ENCODE measurements around the gene MFSD1. TPM values are rescaled to one million over a fixed set of nuclear protein-coding genes. Genes with fewer than 3 reads are reported as not detected.

The MFSD1 gene
- total and polyA plus RNA-seq, 8 donors = 8.9 to 37.4 (median 22.6) TPM

- Histone ChIP-seq H3K9me3 (no peaks in the 10 kb centered on the region), H3K27ac (no peak overlapping the region), H3K36me3 (peaks cover 0 to 39% (median 5%) of the 10 kb centered on the region in 3 donors), H3K4me1 (peaks cover 0 to 11% (median 0%) of the 10 kb centered on the region in 3 donors), H3K27me3 (no peaks in the 10 kb centered on the region), H3K4me3 (no peak overlapping the region)
- intact Hi-C loops (cut with DNase I) = no loop called here
- WGBS, 2 donors = 90 to 94% methylated on average over 3 of the region's 3 CpGs
- ATAC-seq (peak in 1 of 4 donors; percentile 28), FAIRE-seq (no peak), DNase-seq (no peak)
- TF ChIP-seq, protein P1, sequence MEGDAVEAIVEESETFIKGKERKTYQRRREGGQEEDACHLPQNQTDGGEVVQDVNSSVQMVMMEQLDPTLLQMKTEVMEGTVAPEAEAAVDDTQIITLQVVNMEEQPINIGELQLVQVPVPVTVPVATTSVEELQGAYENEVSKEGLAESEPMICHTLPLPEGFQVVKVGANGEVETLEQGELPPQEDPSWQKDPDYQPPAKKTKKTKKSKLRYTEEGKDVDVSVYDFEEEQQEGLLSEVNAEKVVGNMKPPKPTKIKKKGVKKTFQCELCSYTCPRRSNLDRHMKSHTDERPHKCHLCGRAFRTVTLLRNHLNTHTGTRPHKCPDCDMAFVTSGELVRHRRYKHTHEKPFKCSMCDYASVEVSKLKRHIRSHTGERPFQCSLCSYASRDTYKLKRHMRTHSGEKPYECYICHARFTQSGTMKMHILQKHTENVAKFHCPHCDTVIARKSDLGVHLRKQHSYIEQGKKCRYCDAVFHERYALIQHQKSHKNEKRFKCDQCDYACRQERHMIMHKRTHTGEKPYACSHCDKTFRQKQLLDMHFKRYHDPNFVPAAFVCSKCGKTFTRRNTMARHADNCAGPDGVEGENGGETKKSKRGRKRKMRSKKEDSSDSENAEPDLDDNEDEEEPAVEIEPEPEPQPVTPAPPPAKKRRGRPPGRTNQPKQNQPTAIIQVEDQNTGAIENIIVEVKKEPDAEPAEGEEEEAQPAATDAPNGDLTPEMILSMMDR (IDR thresholded peaks at IDR 0.05) = no peak
These were observed 6.8 kb downstream of the MFSD1 start for GRCh38 chr3:158808697-158809096.

GRCh38 chr3:158809642-158810041, 7.8 kb downstream of the MFSD1 start:
- TF ChIP-seq, protein P1 (IDR thresholded peaks at IDR 0.05) = no peak
- H3K27ac ChIP-seq = no peak overlapping the region

DNA sequence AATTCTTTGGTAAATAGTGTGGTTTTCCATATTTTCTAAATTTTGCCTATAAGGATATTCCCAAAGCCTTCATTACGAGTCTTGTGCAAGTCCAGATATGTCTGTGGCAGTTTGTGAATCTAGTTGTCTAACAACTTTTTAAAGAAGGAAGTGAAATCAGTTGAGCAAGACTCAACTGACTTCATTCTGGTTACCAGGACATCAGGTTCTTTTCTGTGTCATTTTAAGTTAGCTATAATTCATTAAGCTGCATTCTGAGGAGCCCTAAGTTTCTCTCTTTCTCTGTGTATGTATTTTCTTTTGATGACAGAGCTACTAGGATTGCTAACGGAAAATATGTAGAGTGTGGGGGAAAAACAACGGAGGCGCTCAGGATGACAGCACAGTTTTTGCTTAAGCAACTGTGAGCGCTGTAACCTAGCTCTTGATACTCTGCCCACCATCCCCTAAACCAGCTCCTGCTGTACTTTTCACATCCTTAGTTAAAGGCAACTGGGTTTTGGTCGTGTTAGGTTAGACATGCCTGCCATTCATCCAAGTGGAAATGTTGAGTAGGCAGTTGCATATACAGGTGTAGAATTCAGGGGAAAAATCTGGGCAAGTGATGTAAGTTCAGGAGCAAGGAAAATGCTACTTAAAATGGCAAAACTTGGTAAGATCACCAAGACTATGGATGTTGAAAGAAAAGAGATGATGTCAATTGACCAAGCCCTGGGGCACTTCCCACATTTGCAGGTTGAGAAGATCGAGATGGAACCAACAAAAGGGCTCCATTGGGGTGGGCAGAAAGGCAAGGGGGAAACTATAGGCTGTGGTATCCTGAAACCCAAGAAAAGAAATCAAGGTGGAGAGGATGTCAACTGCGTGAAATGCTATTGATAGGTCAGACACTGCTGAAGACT, 9.2 kb downstream of the MFSD1 start:
- Histone ChIP-seq H3K4me3 (no peak overlapping the region), H3K36me3 (peaks cover 0 to 49% (median 10%) of the 10 kb centered on the region in 3 donors), H3K27ac (peak overlapping the region in 1 of 4 donors; percentile 37), H3K4me1 (no peaks in the 10 kb centered on the region), H3K27me3 (no peaks in the 10 kb centered on the region), H3K9me3 (no peaks in the 10 kb centered on the region)
- FAIRE-seq (no peak), DNase-seq (no peak), ATAC-seq (peak in 2 of 4 donors; percentile 47 to 62)
- intact Hi-C loops (cut with DNase I) = no loop called here
- TF ChIP-seq, protein P1 (IDR thresholded peaks at IDR 0.05) = no peak
- 84 to 89% methylated on average over 8 of the region's 8 CpGs for WGBS, 2 donors

More at GRCh38 chr3:158809642-158810041, 7.8 kb downstream of the MFSD1 start:
- no peak for DNase-seq
- no peaks in the 10 kb centered on the region for H3K9me3 ChIP-seq
- H3K36me3 ChIP-seq = peaks cover 0 to 48% (median 8%) of the 10 kb centered on the region in 3 donors
- no peak for FAIRE-seq
- intact Hi-C loops (cut with DNase I) = no loop called here
- H3K27me3 ChIP-seq = no peaks in the 10 kb centered on the region
- WGBS, 2 donors = 92 to 95% methylated on average over 4 of the region's 4 CpGs
- H3K4me3 ChIP-seq = no peak overlapping the region
- peaks cover 0 to 2% (median 0%) of the 10 kb centered on the region in 3 donors for H3K4me1 ChIP-seq
- peak in 2 of 4 donors; percentile 75 to 82 for ATAC-seq

- peak overlapping the region in 2 of 4 donors; percentile 41 to 46 for H3K27ac ChIP-seq
- H3K9me3 ChIP-seq = no peaks in the 10 kb centered on the region
These were observed 17.4 kb downstream of the MFSD1 start for GRCh38 chr3:158819282-158819681.

More at GRCh38 chr3:158819282-158819681, 17.4 kb downstream of the MFSD1 start:
- Histone ChIP-seq H3K4me1 (no peaks in the 10 kb centered on the region), H3K36me3 (peaks cover 3 to 50% (median 7%) of the 10 kb centered on the region in 3 donors), H3K4me3 (no peak overlapping the region), H3K27me3 (no peaks in the 10 kb centered on the region)
- intact Hi-C loops (cut with DNase I) = no loop called here
- ATAC-seq = peak in 2 of 4 donors; percentile 25 to 56
- FAIRE-seq = no peak
- DNase-seq = no peak
- TF ChIP-seq, protein P1 (IDR thresholded peaks at IDR 0.05) = no peak
- 80 to 89% methylated on average over 3 of the region's 3 CpGs for WGBS, 2 donors
